ENCODE results near the gene NLE1.

Gene NLE1

GRCh38 chr17:35147375-35147905 lies 5.3 kb upstream of the NLE1 start, which contains the start of gene UNC45B:
Gene UNC45B (plus strand): TSS chr17:35147817. CDS start chr17:35148264, 447 bp downstream.
- in situ Hi-C loops (cut with HindIII; ENCODE audit: low sequenced_read_pairs) = loop anchor here (25.0 kb wide), 3 partner anchors 390 to 710 kb away; partner anchors contain the start of gene SLFN12L
- no peak for DNase-seq (ENCODE audit: low read depth)
- no peak for TF ChIP-seq CTCF (IDR thresholded peaks at IDR 0.05; ENCODE audit: low read depth, low read length, missing control alignments)
- no peak within 1 kb of the TSS for H3K4me3 ChIP-seq (ENCODE audit: low read depth, low read length)

- H3K4me3 ChIP-seq (ENCODE audit: low read depth, low read length) = no peak overlapping the region
- in situ Hi-C loops (cut with HindIII; ENCODE audit: low sequenced_read_pairs) = loop anchor here (25.0 kb wide), 3 partner anchors 391 to 709 kb away; partner anchors contain the start of gene SLFN12L
- DNase-seq (ENCODE audit: low read depth) = no peak
- no peak for TF ChIP-seq CTCF (IDR thresholded peaks at IDR 0.05; ENCODE audit: low read depth, low read length, missing control alignments)
These were observed 4.2 kb upstream of the NLE1 start for GRCh38 chr17:35146214-35146833.

GRCh38 chr17:35144840-35145239 lies 2.7 kb upstream of the NLE1 start:
- in situ Hi-C loops (cut with HindIII; ENCODE audit: low sequenced_read_pairs) = loop anchor here (25.0 kb wide), 3 partner anchors 392 to 708 kb away; partner anchors contain the start of gene SLFN12L
- no peak for TF ChIP-seq CTCF (IDR thresholded peaks at IDR 0.05; ENCODE audit: low read depth, low read length, missing control alignments)
- no peak for DNase-seq (ENCODE audit: low read depth)
- no peak overlapping the region for H3K4me3 ChIP-seq (ENCODE audit: low read depth, low read length)

GRCh38 chr17:35142467-35142796 lies 329 bp upstream of the NLE1 start:
- H3K4me3 ChIP-seq (ENCODE audit: low read depth, low read length) = peak overlapping the region; percentile 95
- in situ Hi-C loops (cut with HindIII; ENCODE audit: low sequenced_read_pairs) = loop anchor here (25.0 kb wide), 3 partner anchors 395 to 705 kb away; partner anchors contain the start of gene SLFN12L
- TF ChIP-seq CTCF (IDR thresholded peaks at IDR 0.05; ENCODE audit: low read depth, low read length, missing control alignments) = no peak
- DNase-seq (ENCODE audit: low read depth) = no peak

GRCh38 chr17:35138218-35138617 lies 3.9 kb downstream of the NLE1 start:
- no peak for TF ChIP-seq CTCF (IDR thresholded peaks at IDR 0.05; ENCODE audit: low read depth, low read length, missing control alignments)
- DNase-seq (ENCODE audit: low read depth) = no peak
- in situ Hi-C loops (cut with HindIII; ENCODE audit: low sequenced_read_pairs) = loop anchor here (25.0 kb wide), 3 partner anchors 399 to 701 kb away; partner anchors contain the start of gene SLFN12L
- no peak overlapping the region for H3K4me3 ChIP-seq (ENCODE audit: low read depth, low read length)

- DNase-seq (ENCODE audit: low read depth) = no peak
- in situ Hi-C loops (cut with HindIII; ENCODE audit: low sequenced_read_pairs) = loop anchor here (25.0 kb wide), 3 partner anchors 402 to 698 kb away; partner anchors contain the start of gene SLFN12L
- no peak overlapping the region for H3K4me3 ChIP-seq (ENCODE audit: low read depth, low read length)
- no peak for TF ChIP-seq CTCF (IDR thresholded peaks at IDR 0.05; ENCODE audit: low read depth, low read length, missing control alignments)
These were observed 6.8 kb downstream of the NLE1 start for GRCh38 chr17:35135322-35135721.
